GM23248 (cell line): ENCODE measurements around the gene ZNF213.

Experiments
- EZH2 ChIP-seq: fragments of 200-600 bp; sonication (generic); IDR thresholded peaks from 2 replicates; pipeline ENCODE4 v1.6.1; 2018; ENCODE audit warnings: antibody characterized with exemption, mild to moderate bottlenecking; ENCODE audit not compliant: insufficient read depth, poor library complexity, severe bottlenecking
- EZH2phosphoT487 ChIP-seq: fragments of 200-600 bp; sonication (generic); IDR thresholded peaks from 2 replicates; pipeline ENCODE4 v1.6.1; 2018; ENCODE audit warnings: antibody characterized with exemption, moderate library complexity, mild to moderate bottlenecking, low read depth; ENCODE audit not compliant: insufficient read depth

DNA sequence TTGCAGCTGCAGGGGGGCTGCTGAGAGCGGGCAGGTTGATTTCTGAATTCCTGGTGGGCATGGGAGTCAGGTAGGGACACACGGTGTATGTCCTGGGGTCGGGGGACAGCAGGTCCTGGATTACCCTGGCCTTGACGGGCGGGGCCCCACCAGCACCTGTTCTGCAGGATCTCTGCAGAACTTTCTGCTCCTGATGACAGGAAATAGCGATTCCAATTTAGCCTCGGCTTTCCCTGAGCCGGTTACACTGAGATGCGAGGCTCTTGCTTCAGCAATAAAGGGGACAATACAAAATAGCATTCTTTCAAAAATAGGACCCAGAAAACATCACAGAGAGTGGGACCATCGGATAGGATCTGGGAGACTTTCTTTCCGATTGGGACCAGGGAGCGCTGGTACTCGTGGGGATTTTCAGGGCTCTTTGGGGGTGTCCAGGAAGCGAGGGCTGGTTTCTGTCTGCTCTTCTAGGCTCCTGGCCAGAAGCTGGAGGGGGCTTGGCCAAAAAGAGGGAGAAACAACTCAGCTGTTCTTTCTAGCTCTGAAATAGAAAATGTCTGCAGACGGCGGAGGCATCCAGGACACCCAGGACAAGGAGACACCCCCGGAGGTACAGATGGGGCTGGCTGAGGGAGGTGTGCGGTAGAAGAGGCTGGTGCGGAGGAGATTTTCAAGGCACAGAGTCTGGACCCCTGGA, 21.8 kb upstream of the ZNF213 start:
- no peak for TF ChIP-seq EZH2phosphoT487
- no peak for TF ChIP-seq EZH2
